SK-N-SH treated with all-trans-retinoic acid at 6 μM for 48 hours (cell line): ENCODE results near the gene PER2.
"Not testable (repeated sequence)": the region's sequence is repeated elsewhere in the genome, so short reads cannot be mapped to it uniquely, and the experiment has no call there.

ENCODE experiments used
- ATAC-seq: fragments of 200-7000 bp; cut with Tn5 transposase; 3 replicates; pipeline ENCODE4 v1.9.1; 2020; ENCODE audit warnings: mild to moderate bottlenecking, moderate library complexity
- BACH2 ChIP-seq: fragments of 250-450 bp; sonication (Bioruptor Pico); IDR thresholded peaks from 2 replicates; pipeline ENCODE4 v1.9.0; 2021; ENCODE audit warnings: mild to moderate bottlenecking, borderline replicate concordance
- CSDC2 ChIP-seq: fragments of 250-450 bp; sonication (Bioruptor Pico); IDR thresholded peaks from 2 replicates; pipeline ENCODE4 v1.5.0; 2020; ENCODE audit warnings: mild to moderate bottlenecking, moderate library complexity
- CSRNP3 ChIP-seq: fragments of 250-450 bp; sonication (Bioruptor Pico); IDR thresholded peaks from 2 replicates; pipeline ENCODE4 v1.5.1; 2021; ENCODE audit warnings: mild to moderate bottlenecking, moderate library complexity
- ESRRG ChIP-seq: fragments of 250-450 bp; sonication (Bioruptor Pico); IDR thresholded peaks from 2 replicates; pipeline ENCODE4 v1.6.1; 2021; ENCODE audit warnings: mild to moderate bottlenecking
- GLIS3 ChIP-seq: fragments of 250-450 bp; sonication (Bioruptor Pico); IDR thresholded peaks from 2 replicates; pipeline ENCODE4 v1.5.0; 2020; ENCODE audit warnings: mild to moderate bottlenecking, moderate library complexity
- ISL1 ChIP-seq: fragments of 250-450 bp; sonication (Bioruptor Pico); IDR thresholded peaks from 2 replicates; pipeline ENCODE4 v2.1.2; 2022; ENCODE audit warnings: mild to moderate bottlenecking, moderate library complexity
- OSR1 ChIP-seq: fragments of 250-450 bp; sonication (Bioruptor Pico); IDR thresholded peaks from 2 replicates; pipeline ENCODE4 v1.8.0; 2022; ENCODE audit warnings: moderate library complexity, mild to moderate bottlenecking, inconsistent platforms
- POU6F1 ChIP-seq: fragments of 250-450 bp; sonication (Bioruptor Pico); IDR thresholded peaks from 2 replicates; pipeline ENCODE4 v1.8.0; 2021; ENCODE audit warnings: low read depth, mild to moderate bottlenecking, moderate library complexity, borderline replicate concordance
- PPARA ChIP-seq: fragments of 250-450 bp; sonication (Bioruptor Pico); IDR thresholded peaks from 2 replicates; pipeline ENCODE4 v1.5.0; 2020; ENCODE audit warnings: mild to moderate bottlenecking, borderline replicate concordance
- RARB ChIP-seq: fragments of 250-450 bp; sonication (Bioruptor Pico); IDR thresholded peaks from 2 replicates; pipeline ENCODE4 v1.8.0; 2021; ENCODE audit warnings: mild to moderate bottlenecking, moderate library complexity
- SNAI2 ChIP-seq: fragments of 250-450 bp; sonication (Bioruptor Pico); IDR thresholded peaks from 2 replicates; pipeline ENCODE4 v1.5.0; 2020; ENCODE audit warnings: mild to moderate bottlenecking, moderate library complexity
- TCF4 ChIP-seq: fragments of 250-450 bp; sonication (Bioruptor Pico); IDR thresholded peaks from 2 replicates; pipeline ENCODE4 v1.8.0; 2021; ENCODE audit warnings: mild to moderate bottlenecking, moderate library complexity, borderline replicate concordance
- TSHZ2 ChIP-seq: fragments of 250-450 bp; sonication (Bioruptor Pico); IDR thresholded peaks from 2 replicates; pipeline ENCODE4 v1.5.0; 2020; ENCODE audit warnings: mild to moderate bottlenecking, moderate library complexity
- ZNF565 ChIP-seq: fragments of 450-650 bp; formaldehyde crosslinking; conservative IDR thresholded peaks from 2 replicates; pipeline ENCODE4 v1.5.0; 2020; ENCODE audit warnings: low read depth, mild to moderate bottlenecking, moderate library complexity
- ZNF70 ChIP-seq: fragments of 450-650 bp; formaldehyde crosslinking; IDR thresholded peaks from 2 replicates; pipeline ENCODE4 v1.5.0; 2020; ENCODE audit warnings: mild to moderate bottlenecking, moderate library complexity
- ZNF8 ChIP-seq: fragments of 450-650 bp; formaldehyde crosslinking; IDR thresholded peaks from 2 replicates; pipeline ENCODE4 v1.5.0; 2020; ENCODE audit warnings: mild to moderate bottlenecking, moderate library complexity

Gene PER2

GRCh38 chr2:238325694-238326093, 37.3 kb upstream of the PER2 start:
- no peak for ATAC-seq
- TF ChIP-seq ZNF70 (CRISPR knock-in tag): no peak
- no peak for TF ChIP-seq ISL1
- no peak for TF ChIP-seq OSR1
- TF ChIP-seq SNAI2 (CRISPR knock-in tag): no peak
- TF ChIP-seq ZNF565 (CRISPR knock-in tag): no peak
- TF ChIP-seq RARB (CRISPR knock-in tag): no peak
- TF ChIP-seq PPARA: no peak
- no peak for TF ChIP-seq TCF4 (CRISPR knock-in tag)
- no peak for TF ChIP-seq GLIS3 (CRISPR knock-in tag)

- not testable (repeated sequence) for ATAC-seq
Observed at GRCh38 chr2:238324248-238324647, 35.8 kb upstream of the PER2 start.

GRCh38 chr2:238322001-238322411, 33.6 kb upstream of the PER2 start:
- no peak for ATAC-seq
- TF ChIP-seq ESRRG (CRISPR knock-in tag): no peak
- no peak for TF ChIP-seq CSDC2
- TF ChIP-seq ISL1: no peak

- ATAC-seq: no peak
Observed at GRCh38 chr2:238321467-238321866, 33.1 kb upstream of the PER2 start.

GRCh38 chr2:238320648-238321281, 32.4 kb upstream of the PER2 start:
- ATAC-seq: peak; percentile 6
- TF ChIP-seq PPARA (no peak), TSHZ2 (CRISPR knock-in tag) (no peak), CSRNP3 (CRISPR knock-in tag) (no peak)

More at GRCh38 chr2:238321467-238321866, 33.1 kb upstream of the PER2 start:
- TF ChIP-seq ESRRG (CRISPR knock-in tag): no peak
- TF ChIP-seq BACH2: no peak
- no peak for TF ChIP-seq POU6F1
- TF ChIP-seq SNAI2 (CRISPR knock-in tag): no peak
- no peak for TF ChIP-seq CSRNP3 (CRISPR knock-in tag)
- no peak for TF ChIP-seq TSHZ2 (CRISPR knock-in tag)
- TF ChIP-seq ZNF8 (CRISPR knock-in tag): no peak
